HG03354 (cell line): ENCODE measurements around the gene RRP15.

ENCODE experiments used
- ATAC-seq: cut with Tn5 transposase; IDR thresholded peaks from one replicate; pipeline ENCODE4 v1.9.1; 2021; ENCODE audit warnings: mild to moderate bottlenecking; ENCODE audit not compliant: unreplicated experiment, poor library complexity, severe bottlenecking

RRP15 gene, protein sequence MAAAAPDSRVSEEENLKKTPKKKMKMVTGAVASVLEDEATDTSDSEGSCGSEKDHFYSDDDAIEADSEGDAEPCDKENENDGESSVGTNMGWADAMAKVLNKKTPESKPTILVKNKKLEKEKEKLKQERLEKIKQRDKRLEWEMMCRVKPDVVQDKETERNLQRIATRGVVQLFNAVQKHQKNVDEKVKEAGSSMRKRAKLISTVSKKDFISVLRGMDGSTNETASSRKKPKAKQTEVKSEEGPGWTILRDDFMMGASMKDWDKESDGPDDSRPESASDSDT

DNA sequence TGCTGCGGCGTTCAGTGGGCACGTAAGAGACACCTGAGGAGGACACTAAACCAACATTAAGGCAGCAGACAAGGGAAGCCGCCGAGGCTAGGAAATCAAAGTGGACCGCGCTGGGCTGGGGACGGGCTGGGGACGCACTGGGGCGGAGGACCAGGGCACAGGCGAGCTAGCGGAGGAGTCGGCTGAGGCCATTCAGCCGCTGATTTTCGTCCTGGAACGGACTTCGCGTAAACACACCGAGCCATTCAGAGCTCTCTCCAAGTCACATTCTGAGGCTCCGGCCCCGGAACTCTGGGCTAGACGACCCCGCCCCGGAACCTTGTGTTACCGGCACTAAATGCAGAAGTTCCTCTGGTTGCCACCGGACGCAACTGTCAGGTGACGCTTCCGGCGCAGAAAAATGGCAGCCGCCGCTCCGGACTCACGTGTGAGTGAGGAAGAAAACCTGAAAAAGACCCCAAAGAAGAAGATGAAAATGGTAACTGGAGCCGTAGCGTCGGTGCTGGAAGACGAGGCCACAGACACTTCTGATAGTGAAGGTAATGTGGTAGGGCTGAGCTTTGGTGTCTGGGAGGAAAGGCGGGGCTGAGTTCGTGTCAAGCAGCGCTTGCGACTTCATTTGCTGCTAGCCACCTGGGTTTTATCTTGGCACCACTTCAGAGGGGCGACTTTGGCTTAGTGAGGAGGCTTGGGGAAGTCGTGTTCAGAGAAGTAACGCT is at the start of gene RRP15:
Gene RRP15, plus strand, starts transcription at position 377 of the 719 bp plus-strand sequence. Its CDS starts 24 bp downstream, at position 401.
- peak; percentile 99 for ATAC-seq

DNA sequence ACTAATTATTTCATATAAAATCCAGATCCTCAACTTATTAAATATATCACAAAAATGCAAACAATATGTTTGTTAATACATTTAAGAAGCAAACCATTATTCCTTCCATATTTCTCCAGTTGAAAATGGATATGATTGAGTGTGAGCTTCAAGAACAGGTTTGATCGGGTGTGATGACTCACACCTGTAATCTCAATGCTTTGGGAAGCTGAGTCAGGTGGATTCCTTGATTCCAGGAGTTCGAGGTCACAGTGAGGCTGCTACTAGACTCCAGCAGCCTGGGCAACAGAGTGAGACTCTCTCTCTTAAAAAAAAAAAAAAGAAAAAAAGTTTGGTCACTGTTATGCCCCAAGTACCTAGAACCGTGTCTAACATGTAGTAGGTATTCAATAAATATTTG is 42.9 kb upstream of the RRP15 start:
- no peak for ATAC-seq

DNA sequence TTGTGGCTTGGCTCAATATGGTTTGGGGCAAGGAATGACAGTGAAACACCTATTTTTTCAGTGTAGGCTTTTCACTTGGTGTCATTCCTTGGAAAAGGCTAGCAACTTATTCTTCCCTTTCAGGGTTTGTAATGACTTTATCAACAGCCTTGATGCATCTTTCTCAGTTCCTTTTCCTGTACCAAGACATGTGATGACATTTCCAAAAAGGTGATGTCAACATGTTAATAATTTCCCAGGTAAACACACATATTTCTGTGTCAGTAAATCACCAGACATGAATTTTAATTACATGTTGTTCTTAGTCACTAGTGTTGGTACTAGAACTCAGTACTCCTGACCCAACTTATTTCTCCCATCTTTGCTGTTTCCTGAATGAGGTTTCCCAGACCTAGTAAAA is 37.8 kb upstream of the RRP15 start:
- ATAC-seq, result peak; percentile 73

DNA sequence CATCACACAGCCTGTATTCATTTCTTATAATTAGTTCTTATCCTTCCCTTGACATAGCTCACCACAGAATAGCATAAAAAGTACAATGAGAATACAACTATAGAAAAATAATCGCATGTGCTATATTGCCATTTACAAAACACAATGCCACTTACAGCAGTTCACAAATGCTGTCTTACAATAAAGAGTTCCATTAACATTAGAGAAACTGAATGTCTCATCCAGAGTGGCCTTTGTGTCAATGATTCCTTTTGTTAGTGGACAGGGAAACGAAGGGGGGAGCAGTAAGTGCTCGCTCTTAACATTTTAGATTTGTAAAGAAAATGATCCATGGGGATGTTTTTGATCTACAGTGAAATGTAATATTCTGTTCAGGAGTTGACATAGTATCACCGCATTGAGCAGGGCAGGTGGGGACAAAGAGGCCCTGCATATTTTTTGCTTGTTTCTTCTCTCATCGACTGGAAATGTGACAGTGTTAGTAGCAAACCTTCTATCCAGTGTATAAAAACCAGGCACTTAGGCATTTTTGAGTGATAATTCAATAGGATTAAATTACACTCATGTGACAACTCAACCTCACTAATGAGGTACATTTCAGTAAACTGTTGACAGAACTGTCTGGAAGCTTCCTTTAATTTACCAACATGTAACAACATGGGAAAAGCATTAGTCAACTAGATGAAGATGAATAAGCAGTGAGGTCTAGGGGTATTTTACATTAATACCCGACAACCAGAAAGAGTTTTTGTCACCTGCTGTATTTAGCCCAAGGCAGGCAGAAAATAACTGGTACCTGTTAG is 35.6 kb upstream of the RRP15 start:
- ATAC-seq, result no peak

DNA sequence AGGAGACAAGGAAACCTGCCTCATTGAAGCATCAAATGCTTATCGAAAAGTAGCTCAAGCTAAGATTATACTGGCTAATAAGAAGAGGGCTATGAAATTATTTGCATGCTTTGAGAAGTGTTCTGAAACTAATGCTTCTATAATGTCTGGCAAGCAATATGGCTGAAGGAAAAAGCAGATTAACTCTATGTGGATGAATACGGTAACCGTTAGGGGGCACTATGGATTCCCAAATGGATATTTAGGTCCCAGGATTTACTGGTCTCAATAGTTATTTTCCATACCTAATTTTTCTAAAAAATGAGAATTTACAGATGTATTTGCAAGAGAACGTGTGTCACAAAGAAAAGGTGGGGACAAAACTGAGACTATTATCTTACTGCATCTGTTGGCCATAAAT is 34.6 kb upstream of the RRP15 start:
- no peak for ATAC-seq

DNA sequence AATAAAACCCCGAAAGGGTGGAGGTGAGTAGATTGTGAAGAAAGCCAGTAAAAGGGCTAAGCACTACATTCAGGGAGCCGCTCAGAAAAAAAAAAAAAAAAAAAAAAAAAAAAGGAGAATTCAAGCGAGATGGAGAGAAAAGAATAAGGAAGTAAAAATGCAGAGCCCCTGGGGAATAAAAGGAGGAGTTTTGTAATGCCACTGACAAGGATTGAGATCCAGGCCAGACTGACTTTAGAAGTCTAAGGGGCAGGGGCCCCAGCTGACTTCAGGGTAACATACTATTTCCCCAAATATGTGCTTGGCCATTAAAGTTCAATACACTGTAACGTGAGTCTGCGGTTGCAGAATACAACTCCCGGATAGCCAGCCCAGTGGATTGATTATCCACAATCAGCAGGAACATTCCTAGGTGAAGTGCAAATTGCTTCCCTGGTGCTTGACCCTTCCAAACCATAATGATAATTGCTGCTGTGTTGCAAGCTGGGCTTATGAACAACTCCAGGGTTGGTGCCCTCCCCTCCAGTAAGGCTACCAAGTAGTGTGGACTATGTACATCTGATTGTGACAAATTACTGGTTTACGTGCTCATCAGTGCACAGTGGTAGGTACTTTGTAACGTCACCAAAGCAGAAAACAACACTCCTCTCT is 30.7 kb upstream of the RRP15 start:
- ATAC-seq, result no peak

DNA sequence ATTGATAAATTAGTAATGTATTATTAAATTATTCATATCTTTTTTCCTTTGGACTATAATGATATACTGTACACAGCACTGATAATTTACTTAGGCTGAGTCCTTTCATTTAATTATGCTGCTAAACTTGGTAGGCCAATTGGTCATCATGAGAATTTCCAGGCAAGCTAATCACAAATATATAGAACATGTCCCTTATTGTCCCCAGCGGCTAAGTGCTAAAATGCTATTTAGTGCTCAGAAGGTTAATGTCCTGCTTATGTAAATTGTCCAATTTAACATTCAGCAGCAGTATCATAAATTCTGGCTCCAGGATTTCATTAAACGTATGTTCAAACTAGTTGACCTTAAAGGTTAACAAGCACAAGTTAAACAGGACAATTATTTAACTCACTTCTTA is 30.0 kb upstream of the RRP15 start:
- no peak for ATAC-seq

DNA sequence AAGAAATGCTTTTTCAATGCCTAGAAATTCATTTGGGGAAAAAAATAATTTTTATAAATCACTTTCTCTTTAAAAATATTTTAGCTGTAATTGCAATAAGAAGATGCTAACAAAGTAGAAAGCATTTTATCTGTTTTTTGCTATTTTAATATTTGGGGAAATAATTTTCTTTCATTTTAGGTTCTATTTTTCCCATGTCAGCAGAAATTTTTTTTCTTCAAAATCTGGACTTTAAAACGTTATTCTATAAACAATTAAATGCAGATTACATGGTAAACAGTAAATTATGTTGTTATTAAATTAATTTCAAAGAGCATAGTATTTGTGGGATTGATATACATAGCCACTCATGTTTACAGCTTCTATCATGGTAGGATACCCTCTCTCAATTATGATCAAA is 27.7 kb upstream of the RRP15 start:
- no peak for ATAC-seq

DNA sequence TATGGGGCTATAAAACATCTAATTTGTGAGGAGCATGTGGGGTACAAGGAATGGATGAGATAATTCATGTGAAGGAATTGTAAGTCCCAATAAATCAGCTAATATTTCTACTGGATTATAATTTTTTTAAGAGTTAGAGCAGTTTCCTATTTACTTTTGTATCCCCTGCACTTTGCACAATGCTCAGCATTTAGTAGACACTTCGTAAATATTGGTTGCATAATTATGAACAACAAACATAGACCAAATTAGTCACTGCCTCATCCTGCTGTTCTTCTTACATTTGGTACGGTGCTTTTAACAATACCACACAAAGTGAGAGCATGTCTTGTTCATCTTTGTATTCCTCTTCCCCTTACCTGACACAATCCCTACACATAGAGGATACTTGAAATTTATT is 27.1 kb upstream of the RRP15 start:
- ATAC-seq, result no peak

DNA sequence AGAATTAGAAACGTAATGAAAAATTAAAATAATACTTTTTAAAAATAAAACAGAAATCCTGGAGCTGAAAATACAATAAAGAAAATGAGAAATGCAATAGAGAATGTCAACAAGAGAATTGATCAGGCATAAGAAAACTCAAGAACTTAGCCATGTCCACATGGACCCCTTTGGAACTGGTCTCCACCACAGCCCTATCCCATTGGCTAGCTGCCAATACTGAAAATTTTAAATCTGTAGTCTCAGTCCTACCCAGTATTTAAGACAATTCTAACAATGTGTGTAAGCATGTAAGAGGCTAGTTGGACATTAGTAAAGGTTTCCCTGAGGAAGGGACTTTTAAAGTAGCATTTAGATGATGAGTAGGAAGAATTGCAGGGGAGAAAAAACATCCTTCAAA is 25.8 kb upstream of the RRP15 start:
- ATAC-seq, result no peak

DNA sequence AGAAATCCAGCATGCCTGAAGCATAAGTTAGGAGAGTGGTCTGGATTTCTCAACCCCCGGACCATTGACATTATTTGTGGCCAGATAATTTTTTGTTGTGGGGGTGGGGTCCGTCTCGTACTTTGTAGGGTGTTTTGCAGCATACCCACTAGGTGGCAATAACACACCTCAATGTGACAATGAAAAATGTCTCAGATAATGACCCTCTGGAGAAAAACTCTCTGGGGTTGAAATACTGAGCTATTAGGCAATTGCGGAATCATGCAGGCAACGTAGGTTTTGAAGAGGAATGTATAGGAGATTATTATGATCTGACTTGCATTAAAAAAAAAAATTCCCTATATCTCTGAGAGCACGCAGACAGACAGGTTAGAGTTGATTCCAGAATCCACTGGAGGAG is 25.3 kb upstream of the RRP15 start:
- peak; percentile 81 for ATAC-seq

DNA sequence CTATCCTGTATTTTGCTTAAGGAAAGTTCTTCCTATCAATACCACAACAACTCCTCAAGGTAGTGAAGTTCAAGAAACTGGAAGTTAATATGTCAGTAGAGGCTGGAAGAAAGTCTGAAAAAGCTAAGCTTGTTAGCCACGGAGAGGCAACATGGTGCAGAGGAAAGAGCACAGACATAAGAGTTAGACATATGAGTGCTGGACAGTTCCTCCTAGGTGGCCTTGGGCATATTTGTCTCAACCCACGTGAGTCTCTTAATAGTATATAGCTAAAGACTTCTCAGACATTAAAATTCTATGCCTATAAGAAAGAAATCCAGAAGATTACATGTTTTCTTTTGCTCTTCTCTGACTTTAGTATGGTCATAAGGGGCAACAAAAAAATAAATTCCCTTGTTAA is 22.8 kb upstream of the RRP15 start:
- ATAC-seq, result no peak

DNA sequence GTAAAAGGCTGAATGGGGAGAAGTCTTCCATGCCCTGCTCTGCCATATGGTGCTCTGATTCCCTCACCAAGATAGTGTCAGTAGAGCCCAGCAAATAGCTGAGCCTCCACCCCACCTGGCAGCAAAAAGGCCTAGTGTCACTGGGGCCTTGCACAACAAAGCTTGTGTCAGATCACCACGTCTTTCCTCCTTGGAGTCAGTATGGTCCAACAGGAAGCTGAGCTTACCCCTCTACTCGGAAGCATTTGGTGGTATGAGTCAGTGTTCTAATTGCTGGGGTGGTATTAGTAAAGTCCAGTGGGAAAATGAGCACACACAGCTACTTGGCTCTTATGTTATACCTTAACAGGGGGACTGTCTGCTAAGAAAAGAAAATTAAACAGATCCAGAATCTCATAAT is 18.7 kb upstream of the RRP15 start:
- ATAC-seq, result no peak

DNA sequence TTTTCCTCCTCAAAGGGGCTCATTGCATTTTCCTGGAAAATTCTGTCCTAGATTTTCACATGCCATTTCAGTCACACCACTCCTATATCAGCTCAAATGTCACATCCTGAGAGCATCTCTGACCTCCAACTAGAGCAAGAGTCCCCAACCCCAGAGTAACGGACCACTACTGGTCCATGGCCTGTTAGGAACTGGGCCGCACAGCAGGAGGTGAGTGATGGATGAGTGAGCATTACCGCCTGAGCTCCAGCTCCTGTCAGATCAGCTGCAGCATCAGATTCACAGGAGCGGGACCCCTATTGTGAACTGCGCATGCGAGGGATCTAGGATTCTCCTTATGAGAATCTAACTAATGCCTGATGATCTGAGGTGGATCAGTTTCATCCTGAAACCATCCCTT is 12.7 kb upstream of the RRP15 start:
- no peak for ATAC-seq

DNA sequence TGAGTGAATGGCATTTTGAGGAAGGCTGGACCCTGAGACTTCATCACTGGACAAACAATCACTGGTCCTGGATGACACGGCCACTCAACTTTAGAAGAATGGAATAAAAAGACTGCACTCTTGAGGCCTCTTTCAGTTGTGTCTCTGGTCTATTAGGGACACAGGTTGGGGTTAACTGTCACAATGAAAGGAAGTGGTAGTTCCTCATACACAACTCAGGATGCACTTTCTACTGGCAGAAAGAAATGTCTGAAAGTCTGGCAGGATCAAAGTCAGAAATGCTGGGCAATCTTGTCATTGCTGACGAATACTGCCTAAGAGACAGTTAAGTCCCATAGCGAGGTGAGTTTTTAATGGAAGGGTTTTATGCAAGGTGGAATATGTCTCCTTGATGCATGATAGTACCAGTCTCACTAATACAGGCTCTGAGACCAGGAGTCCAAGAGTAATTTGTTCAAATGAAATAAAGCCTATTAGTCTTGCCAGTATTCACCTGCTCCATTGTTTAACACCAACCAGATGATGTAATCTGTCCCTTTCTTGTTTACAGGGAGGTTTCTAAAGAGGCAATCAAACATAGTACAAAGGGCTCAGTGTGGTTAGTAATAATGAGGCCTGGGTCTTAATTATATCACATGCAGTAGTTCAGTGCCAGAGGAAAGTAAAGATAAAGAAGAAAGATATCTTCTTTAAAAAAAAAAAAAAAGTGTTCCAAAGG is 11.2 kb upstream of the RRP15 start:
- no peak for ATAC-seq

DNA sequence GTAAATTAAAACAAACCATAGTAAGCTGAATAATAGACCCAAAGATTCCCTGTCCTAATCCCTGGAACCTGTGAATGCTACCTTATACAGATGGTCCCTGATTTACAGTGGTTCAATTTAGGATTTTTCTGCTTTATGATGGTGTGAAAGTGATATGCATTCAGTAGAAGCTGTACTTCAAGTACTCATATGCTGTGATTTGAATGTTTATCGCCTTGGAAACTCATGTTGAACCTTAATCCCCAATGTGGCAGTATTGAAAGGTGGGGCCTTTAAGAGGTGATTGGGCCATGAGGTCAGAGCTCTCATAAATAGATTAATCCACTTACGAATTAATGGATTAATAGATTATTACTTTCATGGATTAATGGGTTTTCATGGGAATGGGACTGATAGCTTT is 10.6 kb upstream of the RRP15 start:
- ATAC-seq, result no peak

DNA sequence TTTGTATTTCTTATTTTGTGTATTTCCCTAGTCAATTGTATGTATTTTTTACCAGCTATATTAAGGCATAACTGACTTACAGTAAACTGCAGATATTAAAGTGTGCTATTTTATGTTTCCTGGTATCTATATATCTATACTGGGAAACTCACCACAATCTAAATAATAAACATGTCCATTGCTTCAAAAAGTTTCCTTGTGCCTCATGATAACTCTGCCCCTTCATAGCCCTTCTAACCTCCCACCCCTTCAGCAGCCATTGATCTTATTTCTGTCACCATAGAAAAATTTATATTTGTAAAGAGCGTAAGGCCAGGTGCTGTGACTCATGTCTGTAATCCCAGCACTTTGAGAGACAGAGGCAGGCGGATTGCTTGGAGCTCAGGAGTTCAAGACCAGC is 9.3 kb upstream of the RRP15 start:
- no peak for ATAC-seq

DNA sequence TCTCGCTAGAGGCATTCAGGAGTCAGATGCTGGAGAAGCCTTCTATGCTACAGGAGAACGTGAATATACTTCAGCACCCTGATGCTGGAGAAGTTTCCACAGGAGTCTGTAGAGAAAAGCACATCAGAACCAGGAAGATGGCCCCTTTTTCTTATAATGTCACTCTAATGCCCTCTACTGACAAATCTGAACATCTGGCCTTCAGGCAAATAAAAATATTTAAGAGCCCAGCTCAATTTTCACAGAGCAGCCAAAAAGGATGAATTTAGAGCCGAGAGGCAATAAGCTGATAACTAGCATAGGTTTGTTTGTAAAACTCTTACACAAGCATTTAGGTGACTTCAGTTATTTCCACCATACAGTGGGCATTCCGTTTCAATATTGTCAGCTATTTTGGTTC is 3.8 kb upstream of the RRP15 start:
- ATAC-seq, result no peak

DNA sequence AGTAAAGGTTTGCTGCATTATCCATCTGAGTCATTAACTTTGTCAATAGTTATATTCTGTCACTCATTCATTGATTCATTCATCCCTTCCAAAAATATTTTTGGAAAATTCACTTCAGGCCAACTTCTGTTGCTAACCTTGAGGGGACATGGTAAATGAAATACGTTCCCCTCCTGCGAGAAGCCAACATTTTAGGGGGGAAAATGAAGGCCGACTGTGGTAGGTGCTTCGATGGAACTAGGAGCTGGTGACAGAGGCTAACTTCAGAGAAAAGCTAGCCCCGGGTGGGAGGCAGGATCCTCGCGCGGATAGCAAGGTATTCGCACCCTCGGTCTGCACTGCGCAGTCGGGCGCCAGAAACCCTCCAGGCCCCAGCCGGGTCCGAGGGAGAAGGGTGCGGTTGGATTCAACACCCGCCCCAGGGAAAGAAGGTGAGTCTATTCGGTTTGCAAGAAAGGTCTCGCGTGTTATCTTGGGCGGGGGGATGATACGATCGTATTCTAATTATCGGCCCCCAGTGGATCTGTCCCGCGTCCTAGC is 646 bp upstream of the RRP15 start:
- ATAC-seq, result peak; percentile 34
